Central memory CD4-positive, alpha-beta T cell (primary cell): ENCODE results near the gene VWA8.
"Not testable (repeated sequence)": the region's sequence is repeated elsewhere in the genome, so short reads cannot be mapped to it uniquely, and the experiment has no call there.

Experiments
- DNase-seq: peaks from one replicate; pipeline ENCODE4 v3.0.0; 2022

The VWA8 gene

GRCh38 chr13:41680900-41681299 lies 280.0 kb downstream of the VWA8 start:
- DNase-seq, result no peak

DNA sequence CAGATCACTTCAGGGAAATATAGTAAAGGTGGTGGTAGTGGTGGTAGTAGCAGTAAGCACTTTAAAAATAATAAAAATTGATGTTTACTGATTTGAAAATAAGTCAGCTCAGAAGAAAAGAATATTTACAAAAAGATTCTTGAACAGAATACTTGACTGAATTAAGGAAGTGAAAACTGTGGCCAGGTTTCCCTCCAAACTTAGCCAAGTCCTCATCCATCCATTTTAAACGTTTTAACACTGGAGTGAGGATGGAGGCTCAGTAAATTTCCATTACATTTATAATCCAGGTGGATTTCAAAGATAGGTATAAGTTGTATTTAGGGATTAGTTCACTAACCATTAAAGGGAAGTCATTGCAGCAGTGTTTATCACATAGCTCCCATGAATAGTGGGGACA lies 282.1 kb downstream of the VWA8 start:
- DNase-seq, result no peak

DNA sequence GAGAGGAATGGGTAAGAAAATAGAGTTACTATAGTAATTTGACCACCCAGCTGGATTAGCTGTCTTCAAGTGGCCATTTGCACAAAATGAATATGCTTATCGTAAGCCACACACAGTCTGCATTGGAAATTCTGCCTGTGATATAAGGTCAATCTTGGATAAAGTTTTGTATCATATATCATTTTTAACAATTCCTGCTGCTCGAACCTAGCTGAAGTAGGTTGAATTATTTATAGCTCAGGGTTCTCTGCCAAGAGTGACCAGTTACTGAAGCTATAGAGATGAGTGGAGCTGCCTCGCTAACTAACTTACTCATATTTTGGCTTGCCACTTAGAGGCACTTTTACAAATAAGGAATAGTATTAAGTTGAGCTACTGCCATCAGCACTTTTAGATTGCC lies 282.7 kb downstream of the VWA8 start:
- no peak for DNase-seq

GRCh38 chr13:41675306-41675705 lies 285.6 kb downstream of the VWA8 start:
- DNase-seq, result no peak

DNA sequence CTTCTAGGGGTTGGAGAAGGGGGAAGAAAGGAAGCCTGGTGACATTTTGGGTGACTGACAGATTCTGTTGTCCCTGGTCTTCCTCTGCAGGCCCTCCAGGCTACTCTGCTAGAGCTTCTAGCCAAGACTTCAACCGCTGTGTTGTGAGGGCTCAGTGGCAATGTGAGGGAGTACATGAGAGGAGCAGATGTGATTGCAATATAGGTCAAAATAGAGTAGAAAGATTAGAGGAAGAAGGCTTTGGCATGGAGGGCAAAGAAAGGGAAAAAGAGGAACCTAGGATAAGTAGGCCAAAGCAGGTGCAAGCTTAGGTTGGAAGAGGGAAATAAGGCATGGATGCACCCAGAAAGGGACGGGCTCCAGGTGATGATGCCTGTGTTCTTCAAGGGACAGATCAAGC lies 286.7 kb downstream of the VWA8 start:
- no peak for DNase-seq

GRCh38 chr13:41673640-41674039 lies 287.3 kb downstream of the VWA8 start:
- DNase-seq, result no peak

- no peak for DNase-seq
Observed at GRCh38 chr13:41670873-41671443, 290.0 kb downstream of the VWA8 start.

DNA sequence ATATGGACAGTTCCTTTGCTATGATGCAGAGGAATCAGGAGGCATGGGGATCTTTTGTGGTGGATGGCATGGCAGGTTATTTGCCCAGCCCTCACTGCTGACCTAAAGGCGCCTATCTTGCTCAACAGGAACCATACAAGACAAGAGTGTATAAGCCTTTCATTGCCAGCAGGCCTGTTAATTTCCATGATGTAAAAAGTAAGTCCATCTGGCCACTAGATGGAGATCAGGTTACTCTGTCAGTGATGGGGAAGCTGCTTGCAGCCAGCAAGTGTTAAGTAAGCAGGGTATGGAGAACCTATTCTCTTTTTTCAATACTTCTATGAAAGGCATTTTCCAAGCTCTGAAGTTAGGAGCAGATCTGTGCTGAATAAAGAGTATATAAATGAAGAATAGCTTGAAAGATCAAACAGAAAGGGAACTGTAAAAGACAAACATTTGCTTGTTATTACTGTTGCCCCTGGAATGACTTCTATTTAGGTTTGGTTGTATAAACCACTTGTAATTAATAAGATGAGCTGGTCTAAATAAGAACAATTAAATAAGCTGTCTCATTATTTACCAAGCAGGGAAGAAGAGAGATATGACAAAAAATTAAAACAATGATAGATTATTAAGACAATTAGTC lies 292.7 kb downstream of the VWA8 start:
- DNase-seq, result peak; percentile 21

- no peak for DNase-seq
Observed at GRCh38 chr13:41666644-41667043, 294.3 kb downstream of the VWA8 start.

- no peak for DNase-seq
Observed at GRCh38 chr13:41660411-41660810, 300.5 kb downstream of the VWA8 start.

GRCh38 chr13:41658057-41658661 lies 302.8 kb downstream of the VWA8 start:
- no peak for DNase-seq

DNA sequence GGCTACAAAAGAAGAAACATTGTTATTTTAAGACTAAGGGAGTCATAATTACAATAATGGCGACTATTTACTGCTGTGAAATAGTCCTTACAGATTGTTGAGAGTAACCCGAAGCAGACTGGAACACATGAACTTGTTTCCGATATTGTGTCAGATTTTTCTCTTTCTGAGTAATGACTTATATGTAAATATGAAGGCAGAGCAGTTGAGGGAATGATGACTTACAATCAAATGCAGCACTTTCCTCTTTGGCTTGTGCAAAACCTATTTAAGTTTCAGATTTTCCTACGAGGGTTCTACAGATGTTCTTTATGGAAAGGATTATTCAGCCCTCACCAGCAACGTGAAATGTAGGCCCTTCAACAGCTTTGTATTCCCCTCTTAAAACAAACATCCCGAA lies 304.9 kb downstream of the VWA8 start:
- no peak for DNase-seq

DNA sequence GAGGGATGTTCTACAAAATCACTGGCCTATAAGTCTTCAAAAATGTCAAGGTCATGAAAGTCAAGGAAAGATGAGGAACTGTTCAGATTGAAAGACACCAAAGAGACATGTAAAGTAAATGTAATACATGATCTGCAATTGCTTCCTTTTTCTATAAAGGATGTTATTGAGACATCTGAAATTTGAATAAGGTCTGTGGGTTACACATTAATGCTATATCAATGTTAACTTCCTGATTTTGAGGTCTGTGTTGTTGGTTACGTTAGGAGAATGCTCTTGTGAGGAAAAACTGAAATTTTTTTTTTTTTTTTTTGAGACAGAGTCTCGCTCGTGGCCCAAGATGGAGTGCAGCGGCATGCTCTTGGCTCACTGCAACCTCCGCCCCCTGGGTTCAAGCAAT lies 306.1 kb downstream of the VWA8 start:
- no peak for DNase-seq

- DNase-seq, result peak; percentile 33
Observed at GRCh38 chr13:41652735-41653361, 308.1 kb downstream of the VWA8 start.

DNA sequence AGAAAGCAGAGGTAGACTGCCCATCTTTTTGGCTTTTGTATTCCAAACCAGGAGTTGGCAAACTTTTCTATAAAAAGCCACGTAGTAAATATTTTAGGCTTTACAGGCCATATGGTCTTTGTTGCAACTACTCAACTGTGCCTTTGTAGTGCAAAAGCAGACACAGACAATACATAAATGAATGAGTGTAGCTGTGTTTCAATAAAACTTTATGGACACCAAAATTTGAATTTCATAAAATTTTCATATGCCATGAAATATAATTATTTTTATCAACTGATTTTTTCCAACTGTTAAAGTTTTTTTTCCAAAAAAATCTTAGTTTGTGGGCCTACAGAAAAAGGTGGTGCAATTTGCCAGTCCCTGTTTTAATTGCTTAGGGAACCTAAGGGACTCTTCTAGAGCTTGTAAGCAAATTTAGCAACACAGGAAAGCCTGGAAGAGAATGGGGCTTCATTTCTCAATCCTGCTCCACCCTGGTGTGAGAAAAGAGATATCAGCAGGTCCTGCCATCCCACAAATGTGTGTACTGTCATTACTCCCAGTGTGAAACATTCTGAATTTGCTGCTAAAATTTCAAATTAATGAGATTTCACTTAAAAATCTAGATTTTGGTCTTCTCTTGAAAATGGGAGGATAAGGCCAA lies 309.4 kb downstream of the VWA8 start:
- no peak for DNase-seq

DNA sequence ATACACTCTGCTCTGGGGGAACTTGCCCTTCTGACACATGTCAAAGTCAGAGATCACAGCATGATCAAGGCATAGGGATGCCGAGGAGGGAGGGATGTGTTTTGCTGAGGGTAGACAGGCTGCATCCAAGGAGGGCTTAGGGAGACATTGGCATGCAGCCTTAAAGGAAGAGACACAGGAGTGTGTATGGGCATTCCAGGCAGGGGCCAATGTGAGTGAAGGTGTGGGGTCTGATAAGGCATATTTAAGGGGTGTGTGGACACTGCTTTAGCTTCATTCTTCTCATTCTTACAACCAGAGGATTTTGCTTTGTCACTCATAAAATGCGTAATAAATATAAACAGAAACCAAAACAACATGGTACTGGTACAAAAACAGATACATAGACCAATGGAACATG lies 310.2 kb downstream of the VWA8 start:
- no peak for DNase-seq

DNA sequence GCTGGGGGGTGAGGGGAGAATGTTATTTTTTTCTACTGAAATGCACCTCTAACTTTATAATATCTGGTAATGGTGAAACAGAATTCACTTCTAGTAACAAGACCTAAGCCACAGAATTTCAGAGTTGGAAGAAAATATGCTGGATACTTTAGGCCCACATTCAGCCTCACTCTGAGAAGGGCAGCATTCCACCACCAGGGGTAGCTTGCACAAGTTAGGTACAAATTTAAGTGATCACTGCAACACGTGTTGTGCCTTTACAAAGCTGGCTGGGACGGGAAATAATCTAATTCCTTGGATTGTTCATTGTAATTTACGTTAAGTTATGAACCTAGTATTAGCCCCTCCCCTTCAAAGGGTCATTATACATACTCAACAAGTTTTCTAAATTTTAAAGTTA lies 311.2 kb downstream of the VWA8 start:
- DNase-seq, result no peak

- DNase-seq, result no peak
Observed at GRCh38 chr13:41648314-41648935, 312.5 kb downstream of the VWA8 start.

- not testable (repeated sequence) for DNase-seq
Observed at GRCh38 chr13:41647699-41648313, 313.1 kb downstream of the VWA8 start.

DNA sequence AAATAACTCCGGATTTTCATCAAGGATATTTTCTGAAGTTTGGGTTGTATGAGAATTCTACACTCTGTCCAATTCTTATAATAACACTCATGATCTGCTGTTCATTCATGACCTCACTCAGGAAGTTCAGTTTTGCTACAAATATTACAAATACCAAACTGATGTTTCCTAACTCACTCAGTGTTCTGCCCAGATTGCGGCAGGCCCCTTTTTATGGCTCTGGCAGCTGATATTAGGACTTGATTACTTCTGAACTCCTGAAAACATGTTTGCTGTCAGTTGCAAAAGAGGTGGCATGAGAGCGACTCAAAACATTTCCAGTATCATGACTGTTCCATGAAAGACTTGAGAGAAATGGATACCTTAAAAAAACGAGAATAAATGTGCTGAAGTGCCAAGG lies 315.6 kb downstream of the VWA8 start:
- DNase-seq, result no peak

DNA sequence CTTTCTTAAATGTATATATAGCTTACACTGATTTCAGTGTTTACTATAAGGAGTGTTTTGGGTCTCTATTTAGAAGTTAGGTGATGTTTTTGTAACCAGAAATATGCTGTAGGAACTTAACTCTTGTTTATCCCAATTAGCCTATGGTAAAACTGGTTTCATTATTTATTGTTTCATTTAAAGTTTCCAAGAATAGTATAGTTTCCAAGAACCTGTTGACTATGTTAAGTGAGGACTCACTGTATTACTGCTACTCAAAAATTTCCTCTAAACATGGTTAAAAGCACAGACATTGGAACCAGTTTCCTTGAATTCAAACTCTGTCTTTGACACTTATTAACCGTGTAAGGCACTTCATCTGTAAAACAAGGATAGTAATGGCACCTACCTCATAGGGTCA lies 316.2 kb downstream of the VWA8 start:
- DNase-seq, result no peak

- no peak for DNase-seq
Observed at GRCh38 chr13:41643507-41643906, 317.4 kb downstream of the VWA8 start.

DNA sequence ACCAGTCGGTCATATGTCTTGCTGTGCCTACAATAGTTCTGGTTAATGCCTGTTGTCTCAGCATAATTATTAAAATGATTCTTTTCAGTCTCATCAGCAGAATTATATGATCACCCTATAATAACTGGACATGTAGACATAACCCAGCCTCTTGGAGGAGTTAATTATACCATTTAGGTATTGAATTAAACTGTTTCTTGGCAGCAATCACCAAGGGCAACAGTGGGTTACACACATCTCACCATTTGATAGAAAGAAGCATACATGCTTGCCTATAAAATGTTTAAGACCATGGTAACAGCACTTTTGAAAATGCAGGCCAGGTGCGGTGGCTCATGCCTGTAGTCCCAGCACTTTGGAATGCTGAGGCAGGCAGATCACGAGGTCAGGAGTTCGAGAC lies 318.9 kb downstream of the VWA8 start:
- no peak for DNase-seq
